GM19043 (cell line): Measurements from ENCODE around the gene TKTL1.

Source experiments
- ATAC-seq: cut with Tn5 transposase; IDR thresholded peaks from one replicate; pipeline ENCODE4 v1.9.1; 2021; ENCODE audit warnings: low read depth; ENCODE audit not compliant: unreplicated experiment

The TKTL1 gene

DNA sequence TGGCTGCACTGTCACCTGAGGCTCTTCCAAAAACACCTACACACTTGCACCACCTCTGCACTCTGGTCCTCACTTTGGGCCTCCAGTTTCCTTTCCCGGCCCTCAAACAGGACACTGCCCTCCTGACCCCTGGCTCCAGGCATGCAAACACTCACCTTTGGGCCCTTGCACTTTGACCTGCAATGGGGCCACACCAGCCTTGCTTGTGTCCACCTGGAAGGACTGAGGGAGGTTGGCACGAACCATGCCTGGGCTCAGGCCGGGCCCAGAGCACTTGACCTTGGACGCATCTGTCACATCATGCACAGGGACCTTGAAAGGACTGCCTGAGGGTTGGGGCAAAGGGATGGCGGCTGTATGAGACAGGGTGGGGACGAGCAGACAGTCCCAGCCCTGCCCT is 63.2 kb downstream of the TKTL1 start:
- no peak for ATAC-seq

DNA sequence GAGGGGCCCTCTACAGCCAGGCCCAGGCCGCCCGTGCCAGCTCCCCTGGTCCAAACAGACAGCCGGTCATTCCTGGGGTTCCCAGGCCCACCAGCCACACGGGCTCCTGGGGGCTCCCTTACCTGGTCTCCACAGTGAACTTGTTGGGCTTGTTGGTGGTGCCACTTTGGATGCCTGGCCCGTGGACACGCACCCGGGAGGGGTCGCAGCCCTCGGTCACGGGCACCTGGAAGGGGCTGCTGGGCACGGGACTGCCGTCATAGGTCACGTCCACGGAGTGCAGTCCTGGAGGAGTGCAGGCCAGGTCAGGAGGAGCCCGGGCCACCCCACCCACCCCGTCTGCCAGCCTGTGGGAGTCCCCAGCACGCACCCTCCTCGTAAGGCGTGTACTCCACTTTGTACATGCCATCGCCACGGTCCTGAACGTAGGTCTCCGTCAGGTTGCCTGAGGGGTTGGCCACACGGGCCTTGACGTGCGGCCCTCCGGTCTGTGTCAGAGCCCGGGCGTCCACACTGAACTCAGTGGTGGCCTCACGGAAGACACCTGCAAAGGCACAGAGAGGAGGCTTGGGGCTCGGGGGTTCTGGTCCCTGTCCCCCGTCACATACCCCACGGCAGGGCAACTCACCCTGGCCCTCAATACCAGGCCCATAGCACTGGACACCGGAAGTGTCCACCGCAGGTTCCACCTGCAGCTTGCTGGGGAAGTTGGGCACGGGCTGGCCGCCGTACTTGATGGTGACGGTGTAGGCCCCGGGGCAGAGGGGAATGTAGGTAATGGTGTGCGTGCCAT is 64.0 kb downstream of the TKTL1 start:
- ATAC-seq: no peak

GRCh38 chrX:154360155-154360713 is 64.6 kb downstream of the TKTL1 start:
- ATAC-seq: no peak

GRCh38 chrX:154362085-154362742 is 66.6 kb downstream of the TKTL1 start:
- no peak for ATAC-seq

DNA sequence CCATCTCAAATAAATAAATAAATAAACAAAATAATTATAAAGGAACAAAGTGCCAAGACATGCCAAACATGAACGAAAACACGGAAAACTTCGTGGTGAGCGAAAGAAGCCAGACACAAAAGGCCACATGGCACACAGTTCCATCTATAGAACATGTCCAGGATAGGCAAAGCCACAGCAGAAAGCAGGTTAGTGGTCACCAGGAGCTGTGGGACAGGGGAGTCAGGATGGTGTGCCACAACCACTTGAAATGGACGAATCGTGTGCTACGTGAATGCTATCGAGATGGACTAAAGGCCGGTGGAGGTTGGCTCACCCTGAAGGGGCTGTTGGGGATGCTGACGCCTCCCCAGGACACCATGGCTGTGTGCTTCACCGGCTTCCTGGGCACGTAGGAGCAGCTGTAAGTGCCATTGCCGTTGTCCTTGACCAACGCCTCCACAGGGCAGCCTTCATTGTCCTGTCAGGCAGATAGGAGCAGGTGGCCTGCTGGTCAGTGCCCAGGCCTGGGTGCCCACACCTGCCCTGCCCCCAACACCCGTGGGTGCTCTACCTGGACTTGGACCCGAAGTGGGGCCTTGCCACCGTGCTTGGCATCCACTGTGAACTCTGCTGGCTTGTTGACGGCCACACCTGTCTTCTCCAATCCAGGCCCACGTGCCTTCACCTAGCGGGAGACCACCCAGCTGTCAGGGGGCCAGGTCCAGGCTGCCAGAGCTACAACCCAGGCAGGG is 68.3 kb downstream of the TKTL1 start:
- no peak for ATAC-seq

DNA sequence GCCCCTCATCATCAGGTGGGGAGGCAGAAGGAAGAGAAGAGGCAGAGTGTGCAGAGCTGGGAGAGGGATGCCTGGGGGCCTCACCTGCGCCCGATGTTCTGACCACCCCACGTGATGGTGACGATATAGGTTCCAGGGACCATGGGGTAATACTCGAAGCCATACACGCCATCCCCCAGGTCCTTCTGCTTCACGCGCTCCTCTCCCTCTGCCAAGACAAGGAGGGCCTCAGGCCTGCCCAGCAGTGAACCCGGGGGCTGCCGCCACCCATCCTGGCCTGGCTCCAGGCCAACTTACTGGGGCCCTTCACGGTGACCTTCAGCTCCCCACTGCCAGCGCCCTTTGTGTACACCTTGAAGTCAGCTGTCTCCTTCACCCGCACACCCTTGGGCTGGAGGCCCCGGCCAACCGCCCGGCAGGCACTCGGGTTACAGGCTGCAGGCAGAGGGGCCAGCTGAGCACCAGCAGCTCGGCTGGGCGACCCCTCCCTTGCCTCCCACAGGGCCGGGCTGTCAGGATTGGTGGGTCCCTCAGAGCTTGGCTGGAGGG is 69.5 kb downstream of the TKTL1 start:
- ATAC-seq: no peak

GRCh38 chrX:154365997-154366665 is 70.5 kb downstream of the TKTL1 start:
- ATAC-seq: no peak

DNA sequence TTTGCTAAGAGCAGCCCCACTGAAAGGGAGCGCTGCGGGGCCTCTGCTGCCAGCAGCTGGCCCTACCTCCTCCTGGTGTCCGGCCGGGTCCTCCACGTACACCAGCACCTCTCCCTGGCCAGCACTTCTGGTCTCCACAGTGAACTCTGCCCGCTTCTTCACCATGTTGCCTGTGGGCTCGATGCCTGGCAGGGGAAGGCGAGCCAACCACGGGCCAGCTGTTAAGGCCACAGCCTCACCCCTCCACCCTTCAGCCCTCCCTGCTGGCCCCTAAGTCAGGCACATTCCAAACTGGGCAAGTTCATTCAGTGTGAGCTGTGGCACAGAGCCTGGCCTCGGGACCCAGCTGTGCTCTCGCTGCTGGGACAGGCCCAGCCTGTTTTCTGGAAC is 71.1 kb downstream of the TKTL1 start:
- ATAC-seq: no peak

DNA sequence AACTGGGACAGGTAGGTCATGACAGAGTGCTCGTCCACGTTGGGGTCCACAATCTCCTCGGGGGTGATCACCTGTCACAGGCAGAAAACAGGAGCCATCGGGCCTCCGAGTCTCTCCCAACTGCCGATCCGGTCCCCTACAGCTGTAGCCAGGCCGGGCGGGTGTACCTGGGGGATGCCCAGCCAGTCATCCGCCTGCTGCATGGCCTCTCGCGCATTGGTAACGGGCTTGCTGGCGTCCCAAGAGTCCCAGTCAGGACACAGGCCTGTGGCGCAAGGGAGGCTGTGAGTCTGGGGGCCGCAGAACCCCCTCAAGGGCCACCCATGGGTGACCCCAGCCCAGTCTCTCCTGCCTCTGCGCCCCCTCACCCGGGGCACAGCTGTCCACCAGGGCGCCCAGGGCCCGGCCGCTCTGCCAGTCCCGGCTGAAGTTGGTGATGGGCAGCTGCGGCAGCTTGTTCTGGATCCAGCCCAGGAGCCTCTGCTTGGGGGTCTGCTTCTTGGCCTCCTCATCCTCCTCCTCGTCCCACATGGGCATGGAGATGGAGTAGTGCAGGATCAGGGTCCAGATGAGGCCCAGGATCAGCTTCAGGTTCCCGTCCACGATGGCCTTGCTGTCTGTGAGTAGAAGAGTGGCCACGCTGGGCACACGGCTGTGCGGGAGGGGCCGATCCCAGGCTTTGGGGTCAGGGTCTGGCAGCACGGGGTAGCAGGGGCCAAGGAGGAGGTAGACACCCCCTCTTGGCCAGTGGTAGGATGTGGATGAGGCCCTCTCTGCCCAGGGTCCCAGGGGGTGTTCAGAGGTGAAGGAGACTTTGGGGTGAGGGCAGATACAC is 72.1 kb downstream of the TKTL1 start:
- no peak for ATAC-seq

GRCh38 chrX:154368630-154369448 is 73.2 kb downstream of the TKTL1 start:
- ATAC-seq: no peak

GRCh38 chrX:154369449-154370299 is 74.1 kb downstream of the TKTL1 start:
- ATAC-seq: no peak

GRCh38 chrX:154370300-154371016 is 74.9 kb downstream of the TKTL1 start:
- ATAC-seq: no peak

- peak; percentile 61 for ATAC-seq
Observed at GRCh38 chrX:154371017-154371788, 75.6 kb downstream of the TKTL1 start.

GRCh38 chrX:154371789-154372300 is 76.2 kb downstream of the TKTL1 start:
- ATAC-seq: no peak

- ATAC-seq: no peak
Observed at GRCh38 chrX:154372612-154373022, 77.0 kb downstream of the TKTL1 start.
